ENCODE measurements around the gene UBR1.

GRCh38 chr15:43006991-43007390 lies 98.8 kb downstream of the UBR1 start:
- no peak for TF ChIP-seq POLR2AphosphoS5 (IDR thresholded peaks at IDR 0.05)
- no peak for TF ChIP-seq CTCF (IDR thresholded peaks at IDR 0.05; ENCODE audit: poor library complexity, severe bottlenecking)
- TF ChIP-seq EZH2 (IDR thresholded peaks at IDR 0.05; ENCODE audit: borderline replicate concordance, insufficient read depth, low read length, poor library complexity, severe bottlenecking) = no peak
- TF ChIP-seq MXI1 (conservative IDR thresholded peaks at IDR 0.05; ENCODE audit: poor library complexity, severe bottlenecking) = no peak
- no peak for TF ChIP-seq TAF1 (IDR thresholded peaks at IDR 0.05; ENCODE audit: low read depth)
- TF ChIP-seq RAD21 (conservative IDR thresholded peaks at IDR 0.05) = no peak
